Left cardiac atrium (tissue), 4 donors: Measurements from ENCODE around the gene COL19A1. TPM values are rescaled to one million over a fixed set of nuclear protein-coding genes. Genes with fewer than 3 reads are reported as not detected.
A peak's percentile ranks its signal among the peaks of the same experiment; 100 is the strongest.

Source experiments
- ATAC-seq, 2 donors: fragments of 200-7000 bp; cut with Tn5 transposase; one replicate each; pipeline ENCODE4 v1.9.1; 2020; ENCODE audit warnings: mild to moderate bottlenecking in 2 of 2, moderate library complexity in 2 of 2
- DNase-seq: peaks from one replicate; pipeline ENCODE4 v3.0.0-alpha.2; 2020
- intact Hi-C, 2 donors: fragments of 100-400 bp; cut with DNase I; formaldehyde crosslinking; loops; one replicate each; pipeline versions ENCODE4 v1.14.1 to v1.15.1; 2022 to 2023
- total RNA-seq, 2 donors: library from RNA; stranded (reverse); fragmentation: NEBNext Ultra II Directional; extraction: Animal tissue kit (Norgen Biotek cat#: 25700); gene quantifications; one replicate each; pipeline ENCODE4 v1.2.1, GENCODE V29; 2021
- donor health status: DM: no; HTN: yes; CAD: no.
- donor health status: DM: no; HTN: yes; CAD: no; lungs with severe emphysema.
- donor health status: DM: yes; HTN: yes; CAD: no.
- donor health status: Dilated cardiomyopathy.

Gene COL19A1
- total RNA-seq, 2 donors from 2014 or later = 1.9 to 2.5 TPM

GRCh38 chr6:70086806-70087205, 220.4 kb downstream of the COL19A1 start:
- ATAC-seq (no peak), DNase-seq (no peak)
- intact Hi-C loops = no loop called here

DNA sequence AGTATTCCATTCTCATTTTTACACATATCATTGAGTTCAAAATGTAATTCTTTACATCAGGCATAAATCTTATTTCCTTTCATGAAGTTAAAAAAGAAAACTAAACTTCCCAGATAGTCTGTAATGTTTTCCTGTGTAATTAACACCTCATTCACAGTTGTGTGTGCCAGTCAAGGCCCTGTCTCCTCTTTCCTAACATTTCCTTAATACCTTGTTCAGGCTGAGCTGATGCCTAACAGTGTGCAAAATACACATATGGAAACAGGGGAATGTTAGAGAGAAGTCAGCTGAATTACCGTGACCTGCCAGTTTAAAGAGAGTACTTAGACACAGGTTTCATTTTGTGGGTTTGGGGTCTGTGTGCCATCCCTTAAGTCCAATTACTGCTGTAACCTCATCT, 227.8 kb downstream of the COL19A1 start:
- no peak for DNase-seq
- no peak for ATAC-seq
- intact Hi-C loops = no loop called here

DNA sequence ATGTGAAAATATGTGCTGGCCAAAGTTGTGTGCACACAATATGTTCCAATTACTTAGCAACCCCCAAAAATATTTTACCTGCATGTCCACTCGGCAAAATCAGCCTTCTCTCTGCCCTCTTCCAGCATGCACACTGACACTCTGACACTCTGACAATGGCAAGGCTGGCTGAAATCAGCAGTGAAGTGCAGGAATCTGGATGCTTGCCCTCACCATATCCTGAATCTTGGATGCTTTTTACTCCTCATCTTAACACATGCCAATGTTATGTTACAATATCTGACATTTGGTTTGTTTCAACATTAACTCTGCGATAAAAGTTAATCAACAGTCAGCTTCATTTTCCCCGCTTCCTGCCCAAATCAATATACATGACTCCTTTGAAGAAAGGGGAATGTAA, 233.4 kb downstream of the COL19A1 start:
- ATAC-seq (no peak), DNase-seq (no peak)
- intact Hi-C loops = loop anchor here in 1 of 2 donors (10.0 kb wide), 1 partner anchor 365 kb away; no protein-coding TSS in a partner anchor

- no peak for DNase-seq
- ATAC-seq = no peak
- intact Hi-C loops = loop anchor here in 1 of 2 donors (10.0 kb wide), 1 partner anchor 369 kb away; no protein-coding TSS in a partner anchor
Measured at GRCh38 chr6:70103798-70104197, 237.4 kb downstream of the COL19A1 start.

DNA sequence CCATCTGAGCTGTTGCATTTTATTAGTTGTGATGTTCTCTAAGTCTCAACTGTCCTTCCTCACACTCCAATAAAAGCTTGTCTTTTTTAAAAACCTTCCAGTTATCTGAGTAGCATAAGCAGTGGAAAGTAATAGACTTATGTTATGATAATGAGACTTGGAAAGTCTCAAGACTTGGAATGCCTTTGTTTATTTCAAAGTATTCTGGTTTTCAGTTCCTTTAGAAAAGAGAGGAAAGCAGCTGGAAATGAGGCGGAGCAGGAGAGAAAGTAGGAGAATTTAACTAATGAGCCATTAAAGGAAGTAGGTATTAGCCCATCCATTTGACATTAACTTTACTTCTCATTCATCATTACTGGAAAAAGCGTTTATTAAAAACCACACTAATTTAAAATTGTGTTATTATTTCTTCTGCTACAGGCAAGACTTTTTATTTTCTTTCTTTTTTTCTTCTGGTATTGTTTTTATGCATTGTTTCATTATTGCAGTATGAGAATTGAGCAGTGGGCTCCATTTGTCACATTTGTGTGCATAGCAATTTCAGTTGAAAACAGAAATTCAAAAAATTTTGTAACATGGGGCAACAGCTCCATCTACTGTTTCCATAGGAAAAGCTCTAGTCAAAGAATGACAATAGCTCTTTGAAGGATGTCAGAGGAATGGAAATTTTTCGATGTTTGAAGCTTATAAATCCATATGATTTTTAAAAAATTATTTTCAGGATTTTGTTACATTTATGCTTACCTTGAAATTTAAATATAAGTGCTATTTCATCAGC, 241.7 kb downstream of the COL19A1 start:
- ATAC-seq = peak in 1 of 2 donors; percentile 50
- no peak for DNase-seq
- intact Hi-C loops = loop anchor here (5.0 to 10.0 kb wide), 2 partner anchors 271 to 373 kb away; no protein-coding TSS in a partner anchor

- ATAC-seq (no peak), DNase-seq (no peak)
- intact Hi-C loops = no loop called here
Measured at GRCh38 chr6:70110126-70111022, 244.0 kb downstream of the COL19A1 start.

- DNase-seq (no peak), ATAC-seq (no peak)
- intact Hi-C loops = no loop called here
Measured at GRCh38 chr6:70111737-70112136, 245.4 kb downstream of the COL19A1 start.

- intact Hi-C loops = no loop called here
- no peak for DNase-seq
- peak in 1 of 2 donors; percentile 56 for ATAC-seq
Measured at GRCh38 chr6:70112716-70113115, 246.4 kb downstream of the COL19A1 start.

GRCh38 chr6:70113171-70113570, 246.8 kb downstream of the COL19A1 start:
- intact Hi-C loops = no loop called here
- ATAC-seq = peak in 1 of 2 donors; percentile 47
- DNase-seq = no peak

DNA sequence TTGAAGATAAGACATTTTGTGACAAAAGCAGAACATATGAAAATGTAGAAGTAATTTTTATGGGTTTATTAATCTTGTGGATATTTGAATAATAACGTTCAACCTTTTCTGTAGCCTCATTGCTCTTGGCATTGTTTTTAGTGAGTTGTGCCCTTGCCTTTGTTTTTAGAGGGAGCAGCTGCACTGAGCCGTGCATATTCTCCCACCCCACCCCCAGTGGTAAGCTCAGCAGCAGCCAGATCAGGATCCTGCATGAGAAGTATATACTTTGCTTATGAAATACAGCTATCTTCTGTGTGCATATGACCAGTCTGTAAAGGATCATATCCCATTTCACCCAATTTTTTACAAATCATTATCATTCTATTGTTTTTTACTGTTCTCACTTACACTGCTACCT, 252.3 kb downstream of the COL19A1 start:
- ATAC-seq = no peak
- no peak for DNase-seq
- intact Hi-C loops = no loop called here

- ATAC-seq (no peak), DNase-seq (no peak)
- intact Hi-C loops = no loop called here
Measured at GRCh38 chr6:70119218-70119835, 253.0 kb downstream of the COL19A1 start.

GRCh38 chr6:70124443-70124842, 258.1 kb downstream of the COL19A1 start:
- intact Hi-C loops = no loop called here

GRCh38 chr6:70124882-70125545, 258.7 kb downstream of the COL19A1 start:
- DNase-seq = no peak
- intact Hi-C loops = no loop called here
- ATAC-seq = peak in 1 of 2 donors; percentile 94

More at GRCh38 chr6:70124443-70124842, 258.1 kb downstream of the COL19A1 start:
- no peak for DNase-seq
- no peak for ATAC-seq

DNA sequence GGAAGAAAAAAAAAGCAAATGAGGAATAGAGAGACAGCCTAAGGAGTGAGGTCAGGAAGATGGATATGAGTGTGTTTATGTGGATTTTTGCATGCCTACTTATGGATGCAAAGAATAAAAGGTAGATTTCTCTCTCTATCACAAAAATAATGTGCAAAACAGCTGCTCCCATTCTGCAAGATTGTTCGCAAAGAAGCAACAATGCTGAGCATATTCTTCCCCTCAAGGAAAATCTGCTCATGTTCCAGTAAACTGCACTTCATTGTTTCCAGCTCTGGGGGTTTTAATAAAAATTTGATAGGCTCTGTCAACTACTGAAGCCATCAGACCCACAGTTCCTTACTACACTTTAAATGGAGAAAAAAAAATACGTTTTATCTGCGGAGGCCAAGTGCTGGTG, 259.2 kb downstream of the COL19A1 start:
- ATAC-seq = no peak
- DNase-seq = no peak
- intact Hi-C loops = no loop called here

GRCh38 chr6:70129341-70129740, 263.0 kb downstream of the COL19A1 start:
- DNase-seq (no peak), ATAC-seq (no peak)
- intact Hi-C loops = no loop called here

DNA sequence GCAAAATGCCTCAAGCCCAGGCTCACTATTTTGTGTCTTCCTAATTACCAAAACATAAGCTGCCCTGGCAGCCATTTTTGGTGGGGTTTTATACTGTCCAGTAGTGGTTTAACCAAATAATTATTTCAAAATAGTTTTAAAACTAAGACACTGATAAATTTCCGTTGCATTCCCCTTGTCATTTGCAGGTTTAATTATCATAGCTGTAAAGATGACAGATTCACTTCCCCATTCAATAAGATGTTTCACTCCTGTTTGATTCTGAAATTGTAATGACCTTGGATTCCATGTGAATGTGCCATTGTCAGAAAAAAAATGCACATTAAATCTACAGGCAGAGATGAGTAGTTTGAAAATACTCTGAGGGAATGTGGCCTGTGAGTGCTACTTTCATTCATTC, 264.5 kb downstream of the COL19A1 start:
- DNase-seq = no peak
- intact Hi-C loops = no loop called here
- no peak for ATAC-seq

- ATAC-seq (no peak), DNase-seq (no peak)
- intact Hi-C loops = no loop called here
Measured at GRCh38 chr6:70131528-70131927, 265.2 kb downstream of the COL19A1 start.

DNA sequence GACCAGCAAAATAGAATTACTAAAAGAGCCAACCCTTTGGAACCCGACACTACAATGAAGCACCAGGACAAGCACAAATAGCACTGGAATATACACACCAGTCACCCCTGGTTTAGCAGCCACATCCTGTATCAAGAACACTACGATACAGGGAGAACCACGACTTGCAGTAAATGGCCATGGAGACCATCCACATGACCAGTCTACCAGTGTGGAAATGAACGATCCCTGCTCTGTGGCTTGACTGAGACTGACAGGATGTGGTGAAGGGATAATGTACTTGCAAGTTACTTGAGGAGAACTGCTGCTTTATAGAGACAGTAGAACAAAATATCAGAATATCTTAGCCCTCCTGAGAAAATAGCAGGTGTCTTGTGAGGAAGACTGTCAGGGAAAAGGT, 266.9 kb downstream of the COL19A1 start:
- ATAC-seq (no peak), DNase-seq (no peak)
- intact Hi-C loops = no loop called here

- intact Hi-C loops = no loop called here
- DNase-seq (no peak), ATAC-seq (no peak)
Measured at GRCh38 chr6:70134542-70134941, 268.2 kb downstream of the COL19A1 start.
